GM18870 (cell line): ENCODE data around the gene FYN.
A peak's percentile ranks its signal among the peaks of the same experiment; 100 is the strongest.
"Not testable (repeated sequence)": the region's sequence is repeated elsewhere in the genome, so short reads cannot be mapped to it uniquely, and the experiment has no call there.

Experiments
- ATAC-seq: cut with Tn5 transposase; IDR thresholded peaks from one replicate; pipeline ENCODE4 v1.9.1; 2021; ENCODE audit warnings: moderate library complexity; ENCODE audit not compliant: unreplicated experiment

FYN gene

GRCh38 chr6:111873178-111874024 is at the start of gene FYN:
FYN (minus strand) TSS chr6:111873452; CDS start chr6:111720051, 153,401 bp downstream.
- ATAC-seq, result peak; percentile 93

GRCh38 chr6:111922454-111923297 is 49.4 kb upstream of the FYN start:
- ATAC-seq, result no peak

GRCh38 chr6:111921103-111921502 is 47.9 kb upstream of the FYN start:
- ATAC-seq, result no peak

GRCh38 chr6:111920578-111920977 is 47.3 kb upstream of the FYN start:
- no peak for ATAC-seq

GRCh38 chr6:111918825-111919224 is 45.6 kb upstream of the FYN start:
- ATAC-seq, result no peak

GRCh38 chr6:111916747-111917146 is 43.5 kb upstream of the FYN start:
- ATAC-seq, result no peak

- ATAC-seq, result no peak
These were observed 41.4 kb upstream of the FYN start for GRCh38 chr6:111914617-111915016.

- ATAC-seq, result no peak
These were observed 39.7 kb upstream of the FYN start for GRCh38 chr6:111912904-111913303.

- ATAC-seq, result no peak
These were observed 38.2 kb upstream of the FYN start for GRCh38 chr6:111911428-111911827.

- ATAC-seq, result no peak
These were observed 36.0 kb upstream of the FYN start for GRCh38 chr6:111909238-111909637.

- ATAC-seq, result not testable (repeated sequence)
These were observed 35.1 kb upstream of the FYN start for GRCh38 chr6:111908365-111908764.

- ATAC-seq, result no peak
These were observed 27.5 kb upstream of the FYN start for GRCh38 chr6:111900735-111901134.

- no peak for ATAC-seq
These were observed 26.3 kb upstream of the FYN start for GRCh38 chr6:111899531-111899930.

- no peak for ATAC-seq
These were observed 25.2 kb upstream of the FYN start for GRCh38 chr6:111898452-111898851.

GRCh38 chr6:111894951-111895350 is 21.7 kb upstream of the FYN start:
- no peak for ATAC-seq

- ATAC-seq, result no peak
These were observed 21.0 kb upstream of the FYN start for GRCh38 chr6:111894272-111894671.

GRCh38 chr6:111892431-111892830 is 19.2 kb upstream of the FYN start:
- no peak for ATAC-seq

- ATAC-seq, result no peak
These were observed 17.7 kb upstream of the FYN start for GRCh38 chr6:111890988-111891387.

GRCh38 chr6:111888928-111889695 is 15.9 kb upstream of the FYN start:
- ATAC-seq, result no peak

GRCh38 chr6:111886793-111887192 is 13.5 kb upstream of the FYN start:
- ATAC-seq, result not testable (repeated sequence)

- ATAC-seq, result no peak
These were observed 12.2 kb upstream of the FYN start for GRCh38 chr6:111885373-111886027.
